HepG2 (cell line): Measurements from ENCODE around the gene DLAT.

Experiments used
- ATF6 ChIP-seq: sonication (generic); formaldehyde crosslinking; conservative IDR thresholded peaks from 2 replicates; pipeline ENCODE4 v1.4.0; 2020; ENCODE audit warnings: missing genetic modification reagents
- CTCF ChIP-seq: sonication (generic); formaldehyde crosslinking; IDR thresholded peaks from 2 replicates; pipeline ENCODE4 v1.5.0; 2020; ENCODE audit warnings: mild to moderate bottlenecking, missing genetic modification reagents, moderate library complexity
- POLR2A ChIP-seq, 2 experiments: IDR thresholded peaks; 2 replicates each; pipeline ENCODE4 v1.6.1; 2011; ENCODE audit warnings: low read depth in 2 of 2, low read length in 2 of 2, mild to moderate bottlenecking in 1 of 2, moderate library complexity in 1 of 2; ENCODE audit not compliant: insufficient read depth in 1 of 2
- ZMYM2 ChIP-seq: sonication (generic); formaldehyde crosslinking; IDR thresholded peaks from 2 replicates; pipeline ENCODE4 v1.8.0; 2022; ENCODE audit warnings: mild to moderate bottlenecking, missing genetic modification reagents
- ZNF10 ChIP-seq: sonication (generic); formaldehyde crosslinking; IDR thresholded peaks from 2 replicates; pipeline ENCODE4 v1.4.0; 2020; ENCODE audit warnings: mild to moderate bottlenecking, low read depth, missing genetic modification reagents, borderline replicate concordance

- no peak for TF ChIP-seq CTCF
- TF ChIP-seq ZNF10 (CRISPR knock-in tag): no peak
- no peak for TF ChIP-seq ATF6 (CRISPR knock-in tag)
- no peak for TF ChIP-seq POLR2A (IDR thresholded peaks at IDR 0.05; ENCODE audit: insufficient read depth in 1 of 2, low read depth in 2 of 2, low read length in 2 of 2)
- no peak for TF ChIP-seq ZMYM2
Observed at GRCh38 chr11:112033902-112034301, 8.7 kb downstream of the DLAT start.
